Spleen (tissue), 11 donors: ENCODE data around the gene COG7. TPM values are rescaled to one million over a fixed set of nuclear protein-coding genes. Genes with fewer than 3 reads are reported as not detected.
"Not testable (repeated sequence)": the region's sequence is repeated elsewhere in the genome, so short reads cannot be mapped to it uniquely, and the experiment has no call there.

ENCODE experiments used
- DNase-seq: peaks from one replicate; pipeline ENCODE4 v3.0.0-alpha.2; 2020
- H3K27ac ChIP-seq, 8 donors: fragments of 200-600 bp; sonication (generic) in 7 of 8; 1 replicate in 4 of 8; 2 replicates in 4 of 8; pipeline versions ENCODE4 v1.5.0 to v1.8.0; 2016 to 2021; ENCODE audit warnings: inconsistent platforms in 4 of 8, mild to moderate bottlenecking in 4 of 8, moderate library complexity in 1 of 8
- H3K27me3 ChIP-seq, 7 donors: fragments of 200-600 bp; sonication (generic) in 6 of 7; replicated peaks in 1 of 7; 1 replicate in 4 of 7; 2 replicates in 3 of 7; pipeline versions ENCODE4 v1.5.0 to v1.8.0; 2016 to 2021; ENCODE audit warnings: inconsistent platforms in 3 of 7, mild to moderate bottlenecking in 1 of 7
- H3K36me3 ChIP-seq, 6 donors: fragments of 200-600 bp; sonication (generic) in 5 of 6; 1 replicate in 4 of 6; 2 replicates in 2 of 6; pipeline versions ENCODE4 v1.5.0 to v1.8.0; 2016 to 2021; ENCODE audit warnings: inconsistent platforms in 2 of 6
- H3K4me1 ChIP-seq, 6 donors: fragments of 200-600 bp; sonication (generic) in 5 of 6; 1 replicate in 3 of 6; 2 replicates in 3 of 6; pipeline versions ENCODE4 v1.5.0 to v1.8.0; 2016 to 2021; ENCODE audit warnings: inconsistent platforms in 3 of 6
- H3K4me3 ChIP-seq, 8 donors: fragments of 200-600 bp; sonication (generic) in 7 of 8; 1 replicate in 4 of 8; 2 replicates in 4 of 8; pipeline versions ENCODE4 v1.5.0 to v1.8.0; 2016 to 2021; ENCODE audit warnings: inconsistent platforms in 4 of 8, mild to moderate bottlenecking in 4 of 8, moderate library complexity in 2 of 8
- H3K9me3 ChIP-seq, 8 donors: fragments of 200-600 bp; sonication (generic) in 7 of 8; 1 replicate in 4 of 8; 2 replicates in 4 of 8; pipeline versions ENCODE4 v1.5.0 to v1.8.0; 2016 to 2021; ENCODE audit warnings: inconsistent platforms in 4 of 8
- CTCF ChIP-seq, 11 experiments: fragments of 200-600 bp in 7 of 11; fragments of 450-650 bp in 4 of 11; sonication (generic) in 4 of 11; IDR thresholded peaks in 8 of 11; conservative IDR thresholded peaks in 3 of 11; 1 replicate in 7 of 11; 2 replicates in 4 of 11; pipeline versions ENCODE4 v1.4.0 to v1.8.0; 2016 to 2021; ENCODE audit warnings: antibody characterized with exemption in 11 of 11, inconsistent platforms in 4 of 11, mild to moderate bottlenecking in 1 of 11
- POLR2A ChIP-seq, 3 donors: fragments of 450-650 bp; IDR thresholded peaks; one replicate each; pipeline ENCODE4 v1.5.1; 2017; ENCODE audit warnings: antibody characterized with exemption in 3 of 3, mild to moderate bottlenecking in 1 of 3
- POLR2AphosphoS5 ChIP-seq, 3 donors: sonication (generic); formaldehyde crosslinking; IDR thresholded peaks; one replicate each; pipeline ENCODE4 v1.5.1; 2017; ENCODE audit warnings: antibody characterized with exemption in 3 of 3
- WGBS, 5 donors: extraction: QIAGEN DNeasy Blood & Tissue Kit in 3 of 5; methylation state at CpG; one replicate each; pipeline versions ENCODE4 v1.1.5 to v1.1.7; 2013 to 2018; 5-methylcytosine and 5-hydroxymethylcytosine counted together
- intact Hi-C: fragments of 100-400 bp; cut with DNase I; formaldehyde crosslinking; loops from one replicate; pipeline ENCODE4 v1.15.0; 2023; ENCODE audit warnings: low total_unique reads
- polyA plus RNA-seq, 3 donors: library from polyadenylated mRNA; stranded (reverse); fragments of 200-250 nt; gene quantifications; one replicate each; pipeline ENCODE4 v1.2.1, GENCODE V29; 2013
- total RNA-seq, 7 donors: library from RNA; depleted of rRNA in 3 of 7; stranded (reverse); fragments of >200 nt in 3 of 7; fragmentation: NEBNext Ultra II Directional in 4 of 7; extraction: Animal tissue kit (Norgen Biotek cat#: 25700) in 4 of 7; gene quantifications; one replicate each; pipeline versions ENCODE4 v1.1.0 to v1.2.1, GENCODE V29; 2016 to 2021
- donor health status: healthy with polysubstance abuse.
- donor health status: DM: no; HTN: no; CAD: no; lungs with moderate emphysema.
- donor health status: DM: no; HTN: no; CAD: no.
- donor health status: Bipolar disorder and iron deficiency.
- donor health status: healthy.
- donor health status: DM: no; HTN: no; CAD: no.
- donor health status: DM: yes; HTN: yes; CAD: no.

The COG7 gene
- total and polyA plus RNA-seq, 10 donors = 9.6 to 25.5 (median 18.8) TPM

- Histone ChIP-seq H3K36me3 (peaks cover 0 to 57% (median 41%) of the 10 kb centered on the region in 6 donors), H3K4me3 (no peak overlapping the region), H3K27me3 (no peaks in the 10 kb centered on the region), H3K27ac (no peak overlapping the region), H3K4me1 (no peaks in the 10 kb centered on the region), H3K9me3 (no peaks in the 10 kb centered on the region)
- peak; percentile 1 for DNase-seq
- WGBS, 5 donors = 79 to 100% (median 91%) methylated on average over 1 of the region's 1 CpG
- TF ChIP-seq CTCF (IDR thresholded peaks at IDR 0.05 in 8 of 11, conservative IDR thresholded peaks at IDR 0.05 in 3 of 11) = no peak
- no peak for TF ChIP-seq POLR2AphosphoS5 (IDR thresholded peaks at IDR 0.05)
- no peak for TF ChIP-seq POLR2A (IDR thresholded peaks at IDR 0.05)
- intact Hi-C loops = no loop called here
Measured at GRCh38 chr16:23464196-23464595, 11.2 kb upstream of the COG7 start.

DNA sequence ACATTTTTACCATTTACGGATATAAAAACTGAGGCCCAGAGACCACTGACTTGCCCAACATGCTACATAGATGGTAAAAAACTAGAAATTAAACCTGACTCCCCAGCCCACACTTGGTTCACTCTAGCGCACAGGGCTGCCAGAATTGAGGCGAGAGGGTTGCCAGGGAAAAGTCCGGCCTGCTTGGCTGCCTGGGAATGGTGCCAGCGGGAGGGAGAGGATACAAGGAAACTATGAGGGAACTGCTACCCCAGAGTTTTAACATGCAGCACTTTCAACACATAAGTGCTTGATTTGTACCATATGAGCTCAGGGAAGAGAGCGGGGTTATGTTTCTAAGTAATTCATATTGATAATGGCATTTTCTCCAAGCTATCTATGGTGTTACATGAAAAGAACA, 10.0 kb upstream of the COG7 start:
- intact Hi-C loops, H3K4me3 ChIP-seq, H3K27me3 ChIP-seq, H3K9me3 ChIP-seq, H3K4me1 ChIP-seq, H3K27ac ChIP-seq: not testable (repeated sequence)
- peaks cover 0 to 45% (median 29%) of the 10 kb centered on the region in 6 donors for H3K36me3 ChIP-seq
- WGBS, 5 donors = 66 to 86% (median 75%) methylated on average over 5 to 6 of the region's 6 CpGs
- peak in 1 of 3 donors; percentile 33 for TF ChIP-seq POLR2AphosphoS5 (IDR thresholded peaks at IDR 0.05)
- DNase-seq = peak; percentile 49

DNA sequence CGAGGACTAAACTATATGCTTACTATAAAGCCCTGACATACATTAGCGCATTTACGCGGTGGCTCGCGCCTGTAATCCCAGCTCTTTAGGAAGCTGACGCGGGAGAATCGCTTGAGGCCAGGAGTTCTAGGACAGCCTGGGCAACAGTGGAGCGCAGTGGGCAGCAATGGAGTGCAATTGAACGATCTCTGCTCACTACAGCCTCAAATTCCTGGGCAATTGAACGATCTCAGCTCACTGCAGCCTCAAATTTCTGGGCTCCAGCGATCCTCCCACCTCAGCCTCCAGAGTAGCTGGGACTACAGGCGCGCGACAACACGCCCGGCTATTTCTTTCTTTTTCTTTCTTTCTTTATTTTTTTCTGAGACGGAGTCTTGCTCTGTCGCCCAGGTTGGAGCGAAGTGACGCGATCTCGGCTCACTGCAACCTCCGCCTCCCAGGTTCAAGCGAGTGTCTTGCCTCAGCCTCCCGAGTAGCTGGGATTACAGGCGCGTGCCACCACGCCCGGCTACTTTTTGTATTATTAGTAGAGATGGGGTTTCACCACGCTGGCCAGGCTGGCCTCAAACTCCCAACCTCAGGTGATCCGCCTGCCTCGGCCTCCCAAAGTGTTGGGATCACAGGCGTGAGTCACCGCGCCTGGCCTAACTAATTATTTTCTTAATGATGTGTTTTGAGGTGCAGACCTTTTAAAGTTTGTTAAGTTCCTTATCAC, 506 bp upstream of the COG7 start:
- TF ChIP-seq CTCF (IDR thresholded peaks at IDR 0.05 in 8 of 11, conservative IDR thresholded peaks at IDR 0.05 in 3 of 11) = no peak
- no peak for TF ChIP-seq POLR2AphosphoS5 (IDR thresholded peaks at IDR 0.05)
- TF ChIP-seq POLR2A (IDR thresholded peaks at IDR 0.05) = no peak
- 57 to 61% (median 60%) methylated on average over 36 to 37 of the region's 37 CpGs for WGBS, 5 donors
- peak overlapping the region; percentile 74 to 99 (median 90) for H3K4me3 ChIP-seq
- H3K27me3 ChIP-seq = no peaks in the 10 kb centered on the region
- DNase-seq = no peak
- no peaks in the 10 kb centered on the region for H3K9me3 ChIP-seq
- intact Hi-C loops = no loop called here
- H3K4me1 ChIP-seq = peaks cover 13 to 55% (median 35%) of the 10 kb centered on the region in 6 donors
- peak overlapping the region in 4 of 8 donors; percentile 82 to 89 (median 86) for H3K27ac ChIP-seq
- peaks cover 0 to 10% (median 0%) of the 10 kb centered on the region in 6 donors for H3K36me3 ChIP-seq

GRCh38 chr16:23452221-23452571, 793 bp downstream of the COG7 start:
- peak overlapping the region; percentile 74 to 99 (median 90) for H3K4me3 ChIP-seq
- no peak for DNase-seq
- H3K4me1 ChIP-seq = peaks cover 13 to 58% (median 39%) of the 10 kb centered on the region in 6 donors
- intact Hi-C loops = no loop called here
- H3K27ac ChIP-seq = peak overlapping the region; percentile 64 to 89 (median 80)
- H3K9me3 ChIP-seq = no peaks in the 10 kb centered on the region
- peaks cover 0 to 11% (median 0%) of the 10 kb centered on the region in 6 donors for H3K36me3 ChIP-seq
- no peak for TF ChIP-seq CTCF (IDR thresholded peaks at IDR 0.05 in 8 of 11, conservative IDR thresholded peaks at IDR 0.05 in 3 of 11)
- TF ChIP-seq POLR2AphosphoS5 (IDR thresholded peaks at IDR 0.05) = no peak
- TF ChIP-seq POLR2A (IDR thresholded peaks at IDR 0.05) = no peak
- H3K27me3 ChIP-seq = no peaks in the 10 kb centered on the region
- WGBS, 5 donors = 4 to 8% (median 5%) methylated on average over 10 of the region's 10 CpGs
